GM18873 (cell line): ENCODE measurements around the gene C6orf118.

Source experiments
- ATAC-seq: cut with Tn5 transposase; IDR thresholded peaks from one replicate; pipeline ENCODE4 v1.9.1; 2021; ENCODE audit warnings: mild to moderate bottlenecking, moderate library complexity, moderate number of reproducible peaks; ENCODE audit not compliant: unreplicated experiment, low FRiP score

The C6orf118 gene

GRCh38 chr6:165245287-165245686 lies 64.1 kb downstream of the C6orf118 start:
- ATAC-seq, result no peak

GRCh38 chr6:165244524-165245247 lies 64.7 kb downstream of the C6orf118 start:
- ATAC-seq, result no peak

- no peak for ATAC-seq
Measured at GRCh38 chr6:165243801-165244200, 65.6 kb downstream of the C6orf118 start.

- no peak for ATAC-seq
Measured at GRCh38 chr6:165236326-165236725, 73.1 kb downstream of the C6orf118 start.

- ATAC-seq, result no peak
Measured at GRCh38 chr6:165232731-165233488, 76.5 kb downstream of the C6orf118 start.

GRCh38 chr6:165231581-165232561 lies 77.5 kb downstream of the C6orf118 start:
- no peak for ATAC-seq

- no peak for ATAC-seq
Measured at GRCh38 chr6:165231177-165231576, 78.2 kb downstream of the C6orf118 start.
